Measurements from ENCODE around the gene ETFDH.

GRCh38 chr4:158738866-158739265, 66.8 kb downstream of the ETFDH start:
- TF ChIP-seq EZH2 (IDR thresholded peaks at IDR 0.05; ENCODE audit: low read depth) = no peak
- no peak for TF ChIP-seq CTCF (conservative IDR thresholded peaks at IDR 0.05)
